GM12892 (cell line): ENCODE data around the gene HCRT.

Source experiments
- POLR2A ChIP-seq: IDR thresholded peaks from 2 replicates; pipeline ENCODE4 v1.6.1; 2011; ENCODE audit warnings: low read depth, low read length, control low read depth
- TAF1 ChIP-seq: IDR thresholded peaks from 2 replicates; pipeline ENCODE4 v1.6.1; 2011; ENCODE audit warnings: low read depth, mild to moderate bottlenecking, control low read depth, low read length, borderline replicate concordance

GRCh38 chr17:42135151-42135550, 50.1 kb downstream of the HCRT start:
- TF ChIP-seq POLR2A = no peak
- TF ChIP-seq TAF1 = no peak
